Renal pelvis (tissue), 4 donors: ENCODE data around the gene PBX1. TPM values are rescaled to one million over a fixed set of nuclear protein-coding genes. Genes with fewer than 3 reads are reported as not detected.

Experiments used
- DNase-seq: peaks from one replicate; pipeline ENCODE4 v3.0.0-alpha.2; 2013
- polyA plus RNA-seq, 3 donors: library from polyadenylated mRNA; unstranded; fragments of 120-200 nt; gene quantifications; one replicate each; pipeline ENCODE4 v1.2.1, GENCODE V29; 2013; ENCODE audit not compliant: insufficient read length in 3 of 3

Gene PBX1
- polyA plus RNA-seq, 3 donors = 139 to 152 (median 140) TPM

DNA sequence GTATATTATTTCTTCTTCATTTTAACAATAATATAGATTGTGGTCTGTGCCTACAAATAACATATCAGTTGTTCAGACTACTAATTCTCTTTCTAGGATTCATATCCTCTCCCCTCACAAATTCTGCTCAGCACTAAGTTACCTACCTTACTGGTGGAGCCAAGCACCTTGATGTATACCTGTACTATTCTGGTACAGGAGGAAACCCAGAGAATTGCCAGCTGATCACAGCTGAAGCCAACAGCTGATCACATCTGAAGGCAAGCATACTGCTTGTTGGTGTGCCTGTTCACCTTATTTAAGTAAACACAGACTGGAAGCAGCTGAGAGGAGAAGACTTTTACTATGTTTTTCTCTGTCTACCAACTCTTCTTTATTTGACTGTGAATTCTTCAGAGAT is 101.8 kb downstream of the PBX1 start:
- DNase-seq = no peak

DNA sequence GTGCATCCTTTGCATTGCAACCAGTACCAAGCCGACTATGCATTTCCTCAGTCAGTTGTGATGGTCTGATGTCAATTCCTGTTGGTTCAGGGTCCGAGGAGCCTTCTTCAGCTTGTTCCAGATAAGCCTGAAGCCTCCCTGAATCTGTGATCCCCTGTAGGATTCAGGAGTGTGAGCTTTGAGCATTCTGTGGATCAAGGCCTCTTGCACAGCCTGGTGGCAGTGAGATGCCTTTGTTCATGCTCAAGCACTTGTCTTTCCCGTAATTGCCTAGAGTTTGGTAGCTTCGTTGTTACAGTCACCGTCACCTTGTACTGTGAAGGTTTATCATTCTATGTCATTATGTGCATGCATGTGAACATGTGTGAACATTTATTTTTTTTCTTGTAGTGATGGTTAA is 103.5 kb downstream of the PBX1 start:
- DNase-seq = no peak

DNA sequence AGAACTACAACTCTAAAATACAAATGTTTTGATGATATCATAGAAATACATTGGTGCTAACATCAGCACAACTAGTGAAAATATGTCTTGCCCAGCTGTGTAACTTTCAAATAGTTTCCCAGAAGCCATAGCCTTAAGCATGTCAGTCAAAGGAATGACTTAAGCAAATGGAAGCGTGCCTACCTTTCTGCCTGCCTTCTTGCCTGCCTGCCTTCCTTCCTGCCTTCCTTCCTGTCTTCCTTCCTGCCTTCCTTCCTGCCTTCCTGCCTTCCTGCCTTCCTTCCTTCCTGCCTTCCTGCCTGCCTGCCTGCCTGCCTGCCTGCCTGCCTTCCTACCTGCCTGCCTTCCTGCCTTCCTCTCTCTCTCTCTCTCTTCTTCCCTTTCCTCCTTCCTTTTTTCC is 104.0 kb downstream of the PBX1 start:
- no peak for DNase-seq

DNA sequence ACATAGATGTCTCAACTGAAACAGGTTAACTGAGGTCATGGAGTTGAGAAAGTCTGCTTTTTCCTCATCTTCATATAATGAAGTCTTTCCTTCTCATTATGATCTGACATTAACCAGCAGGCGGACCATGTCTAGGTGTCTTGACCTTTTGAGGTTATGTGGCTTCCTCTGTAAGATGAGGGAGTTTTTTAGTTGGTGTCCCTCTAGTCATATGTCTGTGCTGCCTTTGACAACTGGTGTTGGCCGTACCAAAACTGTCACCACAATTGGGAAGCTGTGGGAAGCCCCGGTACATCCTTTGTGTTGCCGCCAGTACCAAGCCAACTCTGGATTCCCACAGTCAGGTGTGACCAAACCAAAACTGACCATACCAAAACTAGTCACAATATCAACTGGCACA is 105.1 kb downstream of the PBX1 start:
- DNase-seq = no peak

DNA sequence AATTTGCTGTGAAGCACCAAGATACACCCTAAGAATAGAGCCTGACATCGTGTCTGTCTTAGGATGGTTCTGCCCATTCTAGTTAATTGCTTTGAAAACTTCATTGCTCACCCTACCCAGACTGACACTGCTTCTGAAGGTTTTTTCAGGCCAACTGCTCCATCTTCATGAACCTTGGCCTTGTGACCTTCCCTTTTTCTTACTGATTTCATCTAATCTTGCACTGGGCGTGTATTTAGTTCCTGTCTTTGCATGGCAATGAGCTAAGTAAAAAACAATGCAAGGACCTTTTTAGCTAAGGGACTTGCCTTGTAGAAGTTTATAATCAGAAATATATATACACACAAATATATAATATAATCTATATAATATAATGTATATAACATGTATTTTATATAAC is 108.0 kb downstream of the PBX1 start:
- DNase-seq = no peak

DNA sequence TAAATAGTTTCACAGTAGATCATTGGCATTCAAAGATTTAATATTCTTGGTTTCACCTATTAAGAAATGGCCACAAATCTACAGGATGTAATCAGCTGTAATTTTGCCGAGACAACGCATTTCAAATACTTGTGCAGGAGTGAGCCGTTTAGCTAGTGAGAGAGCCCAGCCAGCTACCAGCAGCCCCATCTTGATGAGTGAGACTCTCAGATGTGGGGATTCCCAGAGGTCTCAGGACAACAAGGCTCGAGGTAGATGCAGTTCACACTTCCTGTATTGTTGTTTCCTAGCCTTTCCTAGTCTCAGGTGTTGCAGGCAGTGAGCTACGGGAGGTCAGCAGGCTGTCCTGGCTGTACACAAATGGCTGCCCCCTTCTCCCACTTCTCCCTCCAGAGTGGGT is 108.6 kb downstream of the PBX1 start:
- DNase-seq = no peak

DNA sequence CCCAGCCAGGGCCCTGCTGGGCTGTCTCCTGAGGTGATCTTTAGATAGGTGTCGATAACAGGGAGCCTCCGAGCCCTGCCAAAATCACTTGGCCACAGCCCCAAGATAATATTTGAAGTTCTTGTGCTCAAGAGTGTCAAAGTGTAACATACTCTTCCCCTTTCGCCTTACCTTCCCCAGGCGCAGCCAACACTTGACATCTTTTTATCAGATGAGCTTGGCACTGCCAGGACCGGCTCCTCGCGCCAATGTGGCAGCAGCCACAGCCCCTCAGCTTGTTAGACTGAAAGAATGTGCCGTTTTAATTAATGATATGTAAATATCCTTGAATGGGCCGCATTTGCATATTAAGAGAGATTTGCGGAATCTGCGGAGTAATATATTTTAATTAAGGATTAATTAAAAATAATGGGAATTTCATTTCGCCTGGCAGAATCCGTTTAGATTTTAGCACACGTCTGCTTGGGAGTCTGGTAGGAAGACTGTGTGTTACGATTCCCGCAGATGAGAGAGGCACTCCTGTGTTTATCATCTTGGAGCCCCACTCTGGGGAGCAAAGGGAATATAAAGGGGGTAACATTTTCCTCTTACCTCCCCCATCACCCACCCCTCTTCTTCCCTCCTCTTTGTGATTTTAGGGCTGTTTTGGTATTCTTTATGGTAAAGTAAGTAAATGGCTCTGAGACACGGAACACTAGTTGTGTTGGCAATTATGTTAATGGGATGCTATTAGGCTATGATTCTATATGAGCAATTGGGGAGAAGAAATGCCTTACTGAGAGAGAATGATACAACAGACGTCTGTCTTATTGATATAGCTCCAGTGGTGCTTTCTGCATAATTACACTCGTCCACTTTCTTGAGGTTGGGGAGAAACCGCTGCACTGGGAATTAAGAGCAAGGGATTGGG is 109.8 kb downstream of the PBX1 start:
- DNase-seq = no peak

DNA sequence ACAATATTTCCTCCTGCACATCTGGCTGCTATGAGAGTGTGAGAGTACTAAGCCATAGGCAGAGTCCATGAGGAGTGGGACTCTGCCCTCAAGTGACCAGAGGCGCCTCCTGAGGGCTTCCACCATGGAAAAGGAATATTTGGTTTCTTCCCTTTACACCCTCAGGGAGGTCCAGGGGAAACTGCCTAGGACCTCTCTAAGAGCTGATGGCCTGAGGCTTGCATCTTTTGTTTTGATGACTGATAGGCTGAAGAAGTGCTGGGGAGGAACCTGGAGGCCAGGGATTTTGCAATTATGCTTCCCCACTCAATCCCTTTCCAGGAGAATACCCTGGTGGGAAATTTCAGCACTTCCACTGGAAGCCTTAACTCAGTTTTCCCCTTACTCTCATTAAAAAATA is 111.0 kb downstream of the PBX1 start:
- DNase-seq = no peak

DNA sequence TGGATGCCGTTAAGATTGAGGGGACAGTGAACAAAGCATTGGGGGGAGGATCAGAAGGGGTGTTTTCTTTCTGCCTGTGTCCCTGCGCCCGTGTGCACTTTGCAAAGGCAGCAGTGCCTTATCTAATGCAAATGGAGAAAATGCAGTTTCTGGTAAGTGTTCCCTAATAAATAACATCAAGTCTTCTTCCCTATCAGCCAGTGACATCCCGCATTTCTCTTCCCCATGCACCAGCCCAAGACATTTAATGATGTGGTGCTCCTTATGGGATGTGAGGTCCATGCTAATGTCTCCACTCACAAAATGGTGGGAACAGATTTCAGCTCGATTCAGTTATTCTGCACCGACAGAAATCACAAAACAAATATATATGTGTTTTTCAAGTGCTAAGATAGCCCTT is 111.8 kb downstream of the PBX1 start:
- no peak for DNase-seq

DNA sequence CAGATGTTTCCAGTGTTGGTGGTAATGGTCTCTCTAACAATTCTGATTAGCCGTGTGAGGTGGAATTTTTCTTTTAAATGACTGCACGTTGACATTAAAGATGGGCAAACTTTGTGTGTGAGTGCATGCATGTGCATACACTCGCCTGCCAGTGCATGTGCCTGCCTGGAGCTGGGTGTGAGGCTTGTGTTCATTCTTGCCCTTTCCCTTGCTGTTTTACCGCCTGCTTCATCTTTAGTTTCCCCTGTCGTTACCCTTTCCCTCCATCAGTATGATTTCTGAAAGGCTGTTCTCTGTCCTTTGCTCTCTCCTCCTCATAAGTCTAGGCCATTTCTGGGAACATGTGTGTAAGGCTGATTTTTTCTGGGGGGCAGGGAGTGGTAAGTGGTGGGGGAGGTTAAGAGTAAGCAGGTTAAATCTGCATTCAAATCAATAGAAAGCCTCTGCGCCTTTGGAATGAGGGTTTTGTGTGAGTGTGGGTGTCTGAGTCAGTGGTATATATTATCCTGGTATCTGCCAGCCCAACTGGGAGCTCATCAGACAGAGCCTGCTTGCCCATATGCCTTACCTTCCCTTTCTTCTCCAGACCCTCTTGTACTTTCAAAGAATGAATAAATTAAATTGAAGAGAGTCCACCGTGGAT is 112.5 kb downstream of the PBX1 start:
- DNase-seq = no peak

DNA sequence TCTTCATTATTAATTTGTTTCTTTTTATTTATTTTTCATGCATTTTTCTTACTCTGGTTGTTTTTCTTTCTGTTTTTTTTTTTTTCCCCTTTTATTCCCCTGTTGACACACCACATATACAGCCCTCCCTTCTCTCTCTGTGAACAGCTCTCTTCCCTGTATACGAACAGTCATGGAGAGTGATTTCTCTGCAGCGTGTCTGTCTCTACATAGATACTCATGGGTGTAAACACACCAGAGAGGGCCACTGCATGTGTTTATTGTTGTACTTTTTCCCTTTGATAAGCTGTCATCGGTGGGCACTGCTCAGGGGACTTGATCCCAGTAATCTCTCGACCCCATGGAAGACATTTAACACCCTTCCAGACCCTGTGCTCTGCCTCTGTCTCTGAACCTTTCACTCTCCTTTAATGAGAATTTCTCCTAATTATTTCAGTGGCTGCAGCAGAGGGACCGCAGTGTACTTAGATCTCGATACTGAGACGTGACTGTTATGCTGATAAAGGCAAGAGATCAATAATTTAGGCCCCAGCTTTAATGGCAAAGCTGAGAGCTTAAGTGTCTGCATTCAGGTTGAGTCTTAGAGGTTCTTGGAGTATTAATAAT is 113.1 kb downstream of the PBX1 start:
- no peak for DNase-seq

DNA sequence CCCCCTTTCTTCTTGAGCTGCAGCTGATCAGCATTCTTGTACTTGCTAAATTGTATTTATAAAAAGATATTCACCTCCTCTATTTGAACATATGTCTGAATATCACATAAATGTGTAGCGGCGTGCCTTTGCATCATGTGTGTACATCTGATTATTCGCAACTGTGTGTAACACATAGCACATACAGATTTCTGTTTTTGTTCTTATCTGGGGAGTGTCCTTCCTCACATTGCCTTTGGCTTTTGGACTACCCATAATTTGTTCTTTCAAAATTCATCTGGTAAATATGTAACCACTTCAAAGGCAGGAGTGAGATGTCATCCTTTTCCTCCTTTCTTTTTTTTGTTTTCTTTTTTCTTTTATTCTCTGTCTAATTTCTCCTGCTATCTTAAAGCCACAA is 113.6 kb downstream of the PBX1 start:
- DNase-seq = no peak

DNA sequence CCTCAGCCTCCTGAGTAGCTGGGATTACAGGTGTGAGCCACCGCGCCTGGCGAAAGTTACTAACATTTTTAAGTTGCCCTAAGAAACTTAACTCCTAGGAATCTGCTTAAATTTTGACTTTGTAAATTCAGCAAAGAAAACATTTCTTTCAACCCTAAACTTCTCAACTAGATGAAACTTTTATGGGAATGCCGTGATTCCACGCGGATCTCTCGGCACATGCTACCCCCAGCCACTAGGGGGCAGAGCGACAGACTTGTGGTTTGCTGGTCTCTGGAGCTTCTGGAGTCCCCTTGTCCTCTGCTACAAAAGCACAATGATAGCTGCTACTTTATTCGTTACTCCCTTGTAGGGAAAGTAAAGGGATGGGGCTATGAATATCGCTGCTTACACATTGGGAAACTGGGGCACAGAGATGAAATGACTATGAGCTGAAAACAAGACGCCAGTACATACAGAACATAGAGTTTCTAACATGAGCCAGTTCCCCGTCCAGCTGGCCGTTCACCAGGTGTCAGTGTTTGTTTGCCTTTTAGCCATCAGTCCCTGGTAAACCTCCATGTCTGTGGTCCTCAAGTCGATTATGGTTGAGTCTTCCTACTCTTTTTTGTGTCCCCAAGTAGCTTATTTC is 114.7 kb downstream of the PBX1 start:
- DNase-seq = no peak

DNA sequence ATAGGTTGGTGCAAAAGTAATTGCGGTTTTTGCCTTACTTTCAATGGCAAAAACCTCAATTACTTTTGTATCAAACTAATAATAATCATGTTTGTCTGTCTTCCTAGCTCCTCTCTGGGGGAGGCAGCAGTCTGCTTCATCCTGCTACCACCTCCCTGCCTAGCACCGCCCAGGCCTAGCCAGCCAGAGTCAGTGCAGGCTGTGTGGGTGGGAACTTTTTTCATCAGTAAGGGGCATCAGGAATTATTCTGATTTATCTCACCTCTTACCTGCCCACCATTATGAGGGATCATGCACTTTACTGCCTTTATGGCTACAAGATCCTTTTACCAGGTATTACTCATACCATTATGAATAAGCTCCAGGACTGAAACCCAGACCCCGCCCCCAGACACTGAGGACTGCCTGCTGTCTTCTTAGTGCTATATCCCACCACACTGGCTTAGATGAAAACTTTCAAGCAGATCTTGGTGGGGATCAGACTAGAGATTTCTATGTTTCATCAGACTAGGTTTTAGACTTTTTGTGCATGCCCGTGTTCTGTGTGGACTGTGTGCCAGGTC is 116.4 kb downstream of the PBX1 start:
- DNase-seq = no peak

DNA sequence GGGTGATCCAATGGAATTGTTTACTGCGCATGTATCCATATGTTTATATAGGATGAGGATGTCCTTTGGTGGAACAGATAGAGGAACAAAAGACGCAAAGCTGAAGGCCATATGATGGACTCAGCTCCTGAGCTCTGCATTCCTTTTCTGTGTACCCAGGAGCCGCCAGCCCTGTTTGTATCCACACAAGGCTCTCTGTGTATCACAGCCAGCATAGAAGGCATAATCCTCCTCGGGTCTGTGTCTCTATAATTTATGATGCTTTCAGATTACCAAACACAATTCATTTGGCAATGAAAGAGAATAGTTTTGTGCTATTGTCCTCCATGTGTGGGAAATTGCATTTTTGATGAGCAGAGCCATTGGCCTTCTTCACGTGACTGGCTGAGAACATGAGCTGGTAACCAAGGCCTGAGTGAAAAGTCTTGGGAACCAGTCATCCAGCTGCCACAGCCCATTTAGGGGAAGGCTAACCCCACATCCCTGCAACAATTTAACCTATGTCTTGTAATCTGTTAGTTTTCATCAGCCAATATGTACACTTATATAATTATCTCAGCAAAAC is 119.2 kb downstream of the PBX1 start:
- DNase-seq = no peak

DNA sequence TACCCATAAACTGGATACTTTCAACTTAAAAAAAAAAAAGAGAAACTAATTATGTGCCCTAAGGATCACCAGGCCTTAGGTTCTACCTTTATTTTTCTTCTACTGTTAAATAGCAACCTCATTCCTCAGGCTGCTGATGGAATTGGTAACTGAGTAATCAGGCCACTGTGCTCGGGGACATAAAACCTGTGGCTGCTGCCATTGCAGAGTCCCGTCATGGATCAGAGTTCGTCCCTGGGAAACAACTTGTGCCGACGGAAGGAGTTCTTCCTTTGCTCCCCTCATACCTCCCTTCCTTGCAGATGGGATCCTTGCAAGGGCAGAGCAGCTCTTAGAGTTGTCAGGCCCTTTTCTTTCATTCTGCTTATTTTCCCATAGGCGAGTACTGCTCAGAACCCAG is 123.6 kb downstream of the PBX1 start:
- DNase-seq = no peak

DNA sequence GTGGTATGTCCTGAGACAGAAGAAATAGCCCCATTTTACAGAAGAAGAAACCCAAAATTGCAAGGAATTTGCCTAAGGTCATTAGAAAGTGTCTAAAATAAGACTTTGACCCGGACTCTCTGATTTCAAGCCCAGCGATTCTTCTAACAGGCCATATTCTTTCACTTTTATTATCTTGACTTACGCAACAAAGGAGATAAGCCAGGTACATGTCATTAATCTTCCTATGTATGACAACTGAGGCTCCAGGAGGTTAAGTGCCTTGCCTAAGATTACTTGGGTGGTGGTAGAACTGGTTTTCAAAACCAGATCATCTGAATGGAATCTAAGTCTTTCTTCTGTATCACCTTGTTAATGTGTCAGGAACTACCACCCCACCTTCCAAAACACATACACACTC is 124.3 kb downstream of the PBX1 start:
- DNase-seq = no peak

DNA sequence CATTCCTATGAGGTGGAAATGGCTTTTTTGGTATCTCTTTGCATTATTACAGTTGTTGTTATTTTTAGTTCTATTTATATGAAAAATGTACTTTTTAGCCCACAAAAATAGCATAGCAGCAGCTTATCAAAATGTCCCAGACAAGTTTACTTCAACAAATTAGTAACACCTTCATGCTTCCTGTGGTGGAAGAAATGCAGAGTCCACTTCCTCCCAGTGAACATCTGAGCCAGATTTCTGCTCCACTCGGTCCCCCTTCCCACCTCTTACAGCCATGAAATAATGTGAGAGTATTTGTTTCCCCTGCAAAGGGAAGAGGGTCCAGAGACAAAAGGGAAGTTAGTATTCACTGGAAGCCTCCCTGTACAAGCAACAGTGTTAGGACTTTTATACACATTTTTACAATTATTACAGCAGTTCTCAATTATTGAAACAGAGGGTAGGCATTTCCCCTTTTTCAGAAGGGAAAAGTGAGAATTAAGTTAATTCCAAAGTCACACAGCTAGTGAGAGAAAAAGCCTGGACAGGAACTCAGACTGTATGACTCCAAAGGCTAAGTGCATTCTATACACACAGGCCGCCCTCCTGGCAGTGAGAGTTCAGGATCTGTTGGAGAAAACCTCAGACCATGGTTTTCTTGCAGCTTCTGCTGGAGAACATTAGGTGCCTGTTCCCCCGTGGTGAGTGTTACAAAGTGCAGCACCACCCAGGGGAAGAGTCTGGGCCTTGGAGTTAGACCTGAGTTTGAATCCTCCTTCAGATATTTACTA is 126.5 kb downstream of the PBX1 start:
- DNase-seq = no peak

DNA sequence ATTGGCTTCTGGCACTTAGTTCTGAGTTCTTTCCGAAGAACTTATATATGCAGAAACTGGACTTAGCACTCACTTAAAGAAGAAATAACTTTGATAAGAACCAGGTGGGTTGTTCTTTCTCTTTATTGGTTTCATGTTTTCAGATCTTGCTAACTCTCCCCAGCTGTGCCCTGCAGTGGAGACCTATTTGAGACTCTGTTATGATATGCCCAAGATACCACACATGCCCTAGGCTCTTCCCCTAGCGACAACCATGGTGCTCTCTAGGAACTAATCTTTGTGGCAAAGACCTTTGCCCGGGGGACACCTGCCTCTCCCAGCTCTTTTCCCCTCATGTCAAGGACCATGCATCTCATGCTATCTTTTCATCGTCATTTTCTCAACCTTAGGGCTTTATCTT is 128.8 kb downstream of the PBX1 start:
- DNase-seq = no peak

DNA sequence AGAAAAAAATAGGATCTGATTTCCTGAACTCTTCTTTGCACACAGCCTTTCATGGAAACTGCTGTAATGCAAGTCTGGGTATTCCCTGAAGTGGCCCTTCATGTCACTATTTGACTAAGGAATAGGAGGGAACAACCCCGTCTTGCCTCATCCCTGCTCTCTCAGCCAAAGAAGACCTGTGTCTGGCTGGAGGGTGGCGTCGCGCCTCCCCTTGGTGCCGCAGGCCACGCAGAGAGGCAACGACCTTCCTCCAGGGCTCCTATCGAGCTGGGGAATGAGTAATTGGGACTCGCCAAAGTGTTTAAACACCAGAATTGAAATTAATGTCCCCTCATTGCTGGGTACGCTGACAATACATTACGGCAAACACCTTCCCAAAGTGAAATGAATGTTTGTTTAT is 129.8 kb downstream of the PBX1 start:
- DNase-seq = no peak
